ENCODE results near the gene AKNA. TPM values are rescaled to one million over a fixed set of nuclear protein-coding genes. Genes with fewer than 3 reads are reported as not detected.

Gene AKNA
- polyA plus RNA-seq, 4 donors: 3.4 to 22.0 (median 12.8) TPM

DNA sequence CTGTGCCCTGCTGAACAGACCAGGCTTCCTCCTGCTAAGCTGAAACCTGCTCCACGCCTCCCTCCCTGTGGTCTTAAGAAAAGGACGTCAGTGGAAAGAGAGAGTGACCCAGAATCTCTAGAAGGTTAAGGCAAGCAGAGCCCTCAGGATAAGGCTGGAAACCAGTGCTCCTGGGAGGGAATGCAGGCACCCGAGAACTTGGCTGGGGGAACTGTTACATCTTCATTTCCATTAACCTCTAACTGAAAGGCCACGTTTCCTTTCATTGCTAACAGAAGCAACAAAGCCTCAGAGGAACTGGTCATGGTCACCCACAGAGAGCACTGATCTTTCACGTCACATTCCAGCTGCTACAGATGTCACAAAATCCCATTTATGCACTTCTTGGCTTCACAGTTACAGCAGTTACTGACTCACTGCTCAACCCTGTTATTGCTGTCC, 26.1 kb upstream of the AKNA start:
- H3K9me3 ChIP-seq (ENCODE audit: control insufficient read depth in 2 of 2, insufficient read depth in 1 of 2, low read depth in 1 of 2, low read length in 1 of 2): no peaks in the 10 kb centered on the region
- 61 to 85% (median 78%) methylated on average over 5 of the region's 5 CpGs for WGBS, 3 donors
- H3K4me3 ChIP-seq (ENCODE audit: low read depth in 1 of 3, low read length in 3 of 3): no peak overlapping the region
- no peak overlapping the region for H3K27ac ChIP-seq (ENCODE audit: low read depth in 1 of 3, low read length in 2 of 3)
- no peak for FAIRE-seq
- peaks cover 0 to 10% (median 0%) of the 10 kb centered on the region in 3 donors for H3K36me3 ChIP-seq (ENCODE audit: control insufficient read depth in 3 of 3, insufficient read depth in 2 of 3, low read depth in 1 of 3, low read length in 3 of 3)
- DNase-seq: no peak
- no peaks in the 10 kb centered on the region for H3K4me1 ChIP-seq (ENCODE audit: control insufficient read depth in 3 of 3, insufficient read depth in 2 of 3, low read depth in 1 of 3, low read length in 2 of 3)
- no peaks in the 10 kb centered on the region for H3K27me3 ChIP-seq (ENCODE audit: control insufficient read depth in 3 of 3, insufficient read depth in 3 of 3, low read length in 3 of 3)

DNA sequence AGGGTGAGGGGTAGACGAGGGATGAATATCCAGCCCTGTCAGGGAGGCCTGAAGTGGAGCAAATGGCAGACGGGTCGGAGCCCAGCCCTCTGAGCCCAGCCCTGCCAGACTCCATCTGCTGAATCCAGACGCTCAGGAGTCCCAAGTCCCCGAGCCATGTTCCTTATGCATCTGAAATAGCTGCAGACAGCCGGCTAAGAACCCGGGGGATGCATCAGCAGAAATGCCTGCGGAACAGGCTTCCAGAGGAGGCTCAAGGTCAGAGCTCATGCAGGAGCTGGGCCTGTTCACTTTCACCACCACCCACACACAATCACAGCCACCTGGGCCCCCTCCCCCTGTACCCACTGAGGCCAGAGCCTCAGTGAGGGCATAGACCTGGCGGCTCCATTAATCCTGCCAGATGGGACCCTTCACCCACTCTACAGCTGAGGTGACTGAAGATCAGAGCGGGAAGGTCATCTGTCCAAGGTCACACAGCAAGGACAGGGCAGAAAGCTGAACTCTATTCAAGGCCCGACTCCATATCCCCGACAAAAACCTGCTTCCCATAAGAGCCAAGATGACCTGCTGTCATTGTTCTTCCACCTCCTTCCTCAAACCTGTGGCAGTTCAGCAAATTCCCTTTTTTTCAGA, 24.4 kb upstream of the AKNA start:
- H3K27ac ChIP-seq (ENCODE audit: low read depth in 1 of 3, low read length in 2 of 3): no peak overlapping the region
- DNase-seq (no peak), FAIRE-seq (no peak)
- no peaks in the 10 kb centered on the region for H3K27me3 ChIP-seq (ENCODE audit: control insufficient read depth in 3 of 3, insufficient read depth in 3 of 3, low read length in 3 of 3)
- no peaks in the 10 kb centered on the region for H3K9me3 ChIP-seq (ENCODE audit: control insufficient read depth in 2 of 2, insufficient read depth in 1 of 2, low read depth in 1 of 2, low read length in 1 of 2)
- no peaks in the 10 kb centered on the region for H3K4me1 ChIP-seq (ENCODE audit: control insufficient read depth in 3 of 3, insufficient read depth in 2 of 3, low read depth in 1 of 3, low read length in 2 of 3)
- peaks cover 0 to 3% (median 0%) of the 10 kb centered on the region in 3 donors for H3K36me3 ChIP-seq (ENCODE audit: control insufficient read depth in 3 of 3, insufficient read depth in 2 of 3, low read depth in 1 of 3, low read length in 3 of 3)
- WGBS, 3 donors: 89 to 90% (median 90%) methylated on average over 12 of the region's 12 CpGs
- no peak overlapping the region for H3K4me3 ChIP-seq (ENCODE audit: low read depth in 1 of 3, low read length in 3 of 3)

DNA sequence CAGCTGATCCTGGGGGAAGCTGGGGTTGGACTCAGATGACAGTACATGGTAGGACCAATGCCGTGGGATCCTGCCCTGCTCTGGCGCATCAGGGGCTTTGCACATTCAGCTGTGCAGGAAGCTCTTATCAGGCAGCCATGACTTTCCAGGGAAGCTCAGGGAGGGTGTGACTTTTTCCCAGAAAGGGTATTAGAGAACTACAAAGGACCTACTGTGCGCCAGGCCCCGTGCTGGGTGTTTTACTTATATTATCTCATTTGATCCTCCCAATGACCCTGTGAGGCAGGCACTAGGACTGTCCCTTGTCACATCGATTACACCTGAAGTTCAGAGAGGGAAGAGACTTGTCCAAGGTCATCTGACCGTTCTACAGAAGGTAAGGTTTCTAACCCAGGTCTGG, 23.7 kb upstream of the AKNA start:
- no peak overlapping the region for H3K27ac ChIP-seq (ENCODE audit: low read depth in 1 of 3, low read length in 2 of 3)
- H3K27me3 ChIP-seq (ENCODE audit: control insufficient read depth in 3 of 3, insufficient read depth in 3 of 3, low read length in 3 of 3): no peaks in the 10 kb centered on the region
- H3K36me3 ChIP-seq (ENCODE audit: control insufficient read depth in 3 of 3, insufficient read depth in 2 of 3, low read depth in 1 of 3, low read length in 3 of 3): peaks cover 0 to 9% (median 0%) of the 10 kb centered on the region in 3 donors
- DNase-seq: no peak
- FAIRE-seq: no peak
- H3K9me3 ChIP-seq (ENCODE audit: control insufficient read depth in 2 of 2, insufficient read depth in 1 of 2, low read depth in 1 of 2, low read length in 1 of 2): no peaks in the 10 kb centered on the region
- H3K4me1 ChIP-seq (ENCODE audit: control insufficient read depth in 3 of 3, insufficient read depth in 2 of 3, low read depth in 1 of 3, low read length in 2 of 3): no peaks in the 10 kb centered on the region
- 87 to 94% (median 88%) methylated on average over 6 of the region's 6 CpGs for WGBS, 3 donors
- H3K4me3 ChIP-seq (ENCODE audit: low read depth in 1 of 3, low read length in 3 of 3): no peak overlapping the region

DNA sequence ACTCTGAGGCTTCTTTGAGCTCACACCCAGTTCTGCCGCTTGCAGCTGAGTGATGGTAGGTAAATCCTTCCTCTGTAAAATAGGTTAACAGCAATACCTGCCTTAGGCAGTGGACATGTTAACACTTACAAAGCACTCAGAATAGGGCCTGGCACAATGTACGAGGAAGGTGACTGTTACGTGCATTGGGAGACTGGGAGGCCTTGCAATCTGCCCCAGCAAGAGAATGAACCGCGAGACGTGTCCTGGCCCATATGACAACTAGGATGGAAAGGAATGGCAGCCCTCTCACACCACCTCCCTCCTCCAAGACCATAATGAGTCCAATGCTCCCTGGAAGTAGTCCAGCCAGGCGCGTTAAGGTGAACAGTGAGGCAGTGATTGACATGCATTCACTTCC, 23.1 kb upstream of the AKNA start:
- FAIRE-seq (no peak), DNase-seq (no peak)
- Histone ChIP-seq H3K27ac (ENCODE audit: low read depth in 1 of 3, low read length in 2 of 3) (no peak overlapping the region), H3K4me3 (ENCODE audit: low read depth in 1 of 3, low read length in 3 of 3) (no peak overlapping the region), H3K27me3 (ENCODE audit: control insufficient read depth in 3 of 3, insufficient read depth in 3 of 3, low read length in 3 of 3) (no peaks in the 10 kb centered on the region), H3K4me1 (ENCODE audit: control insufficient read depth in 3 of 3, insufficient read depth in 2 of 3, low read depth in 1 of 3, low read length in 2 of 3) (no peaks in the 10 kb centered on the region), H3K36me3 (ENCODE audit: control insufficient read depth in 3 of 3, insufficient read depth in 2 of 3, low read depth in 1 of 3, low read length in 3 of 3) (peaks cover 0 to 12% (median 0%) of the 10 kb centered on the region in 3 donors), H3K9me3 (ENCODE audit: control insufficient read depth in 2 of 2, insufficient read depth in 1 of 2, low read depth in 1 of 2, low read length in 1 of 2) (no peaks in the 10 kb centered on the region)
- WGBS, 3 donors: 89 to 91% (median 89%) methylated on average over 8 of the region's 8 CpGs

DNA sequence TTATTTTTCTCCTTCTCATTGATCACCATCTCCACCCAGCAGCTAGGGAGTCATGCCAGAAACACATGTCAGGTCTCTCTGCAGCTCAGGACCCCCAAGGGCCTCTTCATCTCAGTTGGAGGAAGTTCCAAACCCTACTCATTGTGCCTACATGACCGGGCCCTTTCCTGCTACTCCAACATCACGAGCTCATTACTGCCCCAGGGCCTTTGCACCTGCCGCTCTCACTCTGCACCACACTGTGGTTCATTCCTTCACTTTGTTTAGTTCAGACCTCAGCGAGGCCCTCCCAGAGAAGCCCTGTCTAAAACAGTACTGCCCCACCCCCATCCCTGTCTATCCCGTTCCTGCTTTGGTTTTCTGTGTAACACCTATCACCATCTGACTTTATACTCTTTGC, 22.1 kb upstream of the AKNA start:
- H3K27me3 ChIP-seq (ENCODE audit: control insufficient read depth in 3 of 3, insufficient read depth in 3 of 3, low read length in 3 of 3): no peaks in the 10 kb centered on the region
- WGBS, 3 donors: 71 to 79% (median 71%) methylated on average over 5 of the region's 5 CpGs

DNA sequence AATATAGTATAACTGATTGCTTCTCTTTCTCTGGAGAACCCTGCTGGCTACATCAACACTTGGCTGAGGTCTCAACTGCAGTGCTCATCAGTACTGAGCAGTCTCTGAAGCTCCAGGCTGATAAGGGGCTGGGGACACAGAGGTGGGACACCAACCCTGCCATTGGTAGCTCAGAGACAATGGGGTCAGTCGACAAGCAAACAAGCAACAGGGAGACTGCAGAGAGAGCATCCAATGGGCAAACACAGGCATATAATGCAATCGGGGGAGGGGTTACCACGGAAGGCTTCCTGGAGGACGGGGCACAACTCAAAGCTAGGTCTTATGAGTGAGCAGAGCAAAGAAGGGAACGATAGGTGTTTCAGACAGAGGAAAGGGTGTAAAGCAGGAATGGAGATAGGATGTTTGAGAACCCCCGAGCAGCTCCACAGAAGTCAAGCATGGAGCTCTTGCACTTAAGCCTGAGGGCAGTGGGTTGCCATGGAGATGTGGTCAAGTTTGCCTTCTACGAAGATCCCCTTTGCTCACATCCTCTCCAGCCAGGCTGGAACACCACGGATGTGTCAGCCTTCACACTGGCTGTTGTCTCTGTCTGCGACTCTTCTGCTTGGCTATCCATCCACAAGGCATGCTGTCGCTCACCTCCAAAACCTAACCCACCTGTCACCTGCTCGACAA, 21.5 kb upstream of the AKNA start:
- Histone ChIP-seq H3K4me1 (ENCODE audit: control insufficient read depth in 3 of 3, insufficient read depth in 2 of 3, low read depth in 1 of 3, low read length in 2 of 3) (no peaks in the 10 kb centered on the region), H3K9me3 (ENCODE audit: control insufficient read depth in 2 of 2, insufficient read depth in 1 of 2, low read depth in 1 of 2, low read length in 1 of 2) (no peaks in the 10 kb centered on the region), H3K27ac (ENCODE audit: low read depth in 1 of 3, low read length in 2 of 3) (no peak overlapping the region), H3K27me3 (ENCODE audit: control insufficient read depth in 3 of 3, insufficient read depth in 3 of 3, low read length in 3 of 3) (no peaks in the 10 kb centered on the region), H3K4me3 (ENCODE audit: low read depth in 1 of 3, low read length in 3 of 3) (no peak overlapping the region), H3K36me3 (ENCODE audit: control insufficient read depth in 3 of 3, insufficient read depth in 2 of 3, low read depth in 1 of 3, low read length in 3 of 3) (peaks cover 0 to 10% (median 0%) of the 10 kb centered on the region in 3 donors)
- DNase-seq: no peak
- WGBS, 3 donors: 71 to 84% (median 77%) methylated on average over 11 of the region's 11 CpGs
- no peak for FAIRE-seq

More for the DNA sequence above, 22.1 kb upstream of the AKNA start:
- no peak for DNase-seq
- Histone ChIP-seq H3K27ac (ENCODE audit: low read depth in 1 of 3, low read length in 2 of 3) (no peak overlapping the region), H3K36me3 (ENCODE audit: control insufficient read depth in 3 of 3, insufficient read depth in 2 of 3, low read depth in 1 of 3, low read length in 3 of 3) (peaks cover 0 to 10% (median 0%) of the 10 kb centered on the region in 3 donors), H3K9me3 (ENCODE audit: control insufficient read depth in 2 of 2, insufficient read depth in 1 of 2, low read depth in 1 of 2, low read length in 1 of 2) (no peaks in the 10 kb centered on the region), H3K4me1 (ENCODE audit: control insufficient read depth in 3 of 3, insufficient read depth in 2 of 3, low read depth in 1 of 3, low read length in 2 of 3) (no peaks in the 10 kb centered on the region), H3K4me3 (ENCODE audit: low read depth in 1 of 3, low read length in 3 of 3) (no peak overlapping the region)
- no peak for FAIRE-seq

DNA sequence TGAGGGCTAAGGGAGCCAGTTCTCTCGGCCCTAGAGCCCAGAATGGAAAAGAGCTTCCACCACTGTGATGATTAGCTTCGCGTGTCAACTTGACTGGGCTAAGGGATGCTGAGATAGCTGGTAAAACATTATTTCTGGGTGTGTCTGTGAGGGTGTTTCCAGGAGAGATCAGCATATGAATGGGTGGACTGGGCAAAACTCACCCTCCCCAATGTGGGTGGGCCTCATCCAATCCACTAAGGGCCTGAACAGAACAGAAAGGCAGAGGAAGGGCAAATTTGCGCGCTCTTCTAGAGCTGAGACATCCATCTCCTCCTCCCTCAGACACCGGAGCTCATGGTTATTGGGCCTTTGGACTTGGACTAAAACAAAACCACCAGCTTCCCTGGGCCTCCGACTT, 20.9 kb upstream of the AKNA start:
- Histone ChIP-seq H3K27ac (ENCODE audit: low read depth in 1 of 3, low read length in 2 of 3) (no peak overlapping the region), H3K4me1 (ENCODE audit: control insufficient read depth in 3 of 3, insufficient read depth in 2 of 3, low read depth in 1 of 3, low read length in 2 of 3) (no peaks in the 10 kb centered on the region), H3K9me3 (ENCODE audit: control insufficient read depth in 2 of 2, insufficient read depth in 1 of 2, low read depth in 1 of 2, low read length in 1 of 2) (no peaks in the 10 kb centered on the region), H3K36me3 (ENCODE audit: control insufficient read depth in 3 of 3, insufficient read depth in 2 of 3, low read depth in 1 of 3, low read length in 3 of 3) (peaks cover 0 to 11% (median 0%) of the 10 kb centered on the region in 3 donors), H3K4me3 (ENCODE audit: low read depth in 1 of 3, low read length in 3 of 3) (no peak overlapping the region), H3K27me3 (ENCODE audit: control insufficient read depth in 3 of 3, insufficient read depth in 3 of 3, low read length in 3 of 3) (no peaks in the 10 kb centered on the region)
- no peak for DNase-seq
- no peak for FAIRE-seq
- 83 to 85% (median 84%) methylated on average over 7 of the region's 7 CpGs for WGBS, 3 donors

DNA sequence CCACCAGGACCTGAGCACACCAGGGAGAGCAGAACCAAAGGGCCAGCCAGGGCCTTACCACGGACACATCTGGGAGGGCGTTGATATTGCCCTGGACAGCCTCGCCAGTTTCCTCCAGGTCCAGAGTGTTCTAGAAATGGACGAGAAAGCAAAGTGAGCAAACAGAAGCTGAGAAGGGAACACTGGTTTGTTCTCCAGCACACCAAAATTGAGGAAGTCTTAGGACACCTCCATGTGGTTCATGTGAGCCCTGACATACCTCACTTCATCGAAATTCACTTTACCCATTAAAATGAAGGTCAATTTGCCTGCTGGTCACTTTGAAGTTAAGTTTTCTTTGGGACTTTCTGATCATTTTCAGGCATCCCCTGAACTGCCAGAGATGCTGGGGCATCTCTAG, 20.1 kb upstream of the AKNA start:
- no peak for FAIRE-seq
- Histone ChIP-seq H3K9me3 (ENCODE audit: control insufficient read depth in 2 of 2, insufficient read depth in 1 of 2, low read depth in 1 of 2, low read length in 1 of 2) (no peaks in the 10 kb centered on the region), H3K36me3 (ENCODE audit: control insufficient read depth in 3 of 3, insufficient read depth in 2 of 3, low read depth in 1 of 3, low read length in 3 of 3) (peaks cover 0 to 17% (median 0%) of the 10 kb centered on the region in 3 donors), H3K27ac (ENCODE audit: low read depth in 1 of 3, low read length in 2 of 3) (no peak overlapping the region), H3K4me1 (ENCODE audit: control insufficient read depth in 3 of 3, insufficient read depth in 2 of 3, low read depth in 1 of 3, low read length in 2 of 3) (no peaks in the 10 kb centered on the region), H3K27me3 (ENCODE audit: control insufficient read depth in 3 of 3, insufficient read depth in 3 of 3, low read length in 3 of 3) (no peaks in the 10 kb centered on the region), H3K4me3 (ENCODE audit: low read depth in 1 of 3, low read length in 3 of 3) (no peak overlapping the region)
- WGBS, 3 donors: 85 to 91% (median 89%) methylated on average over 5 of the region's 5 CpGs
- DNase-seq: no peak
